Activated CD8-positive, alpha-beta memory T cell treated with anti-CD3 and anti-CD28 coated beads for 1 hour (primary cell): ENCODE data around the gene OGFOD1.

Experiments
- DNase-seq, 2 donors: peaks; one replicate each; pipeline ENCODE4 v3.0.0-alpha.2; 2020; ENCODE audit warnings: low read depth in 1 of 2; ENCODE audit errors: extremely low read depth in 1 of 2

Gene OGFOD1

GRCh38 chr16:56450986-56451752, at the start of gene OGFOD1, which contains the start of gene NUDT21:
Gene OGFOD1 (plus strand): TSS chr16:56451554. CDS start chr16:56451613, 59 bp downstream.
Gene NUDT21 (minus strand): TSS chr16:56451332. CDS start chr16:56451202, 130 bp downstream.
- peak; percentile 77 to 82 for DNase-seq

- no peak for DNase-seq
Observed at GRCh38 chr16:56405977-56406672, 45.2 kb upstream of the OGFOD1 start.

- no peak for DNase-seq
Observed at GRCh38 chr16:56408379-56409098, 42.8 kb upstream of the OGFOD1 start.

- no peak for DNase-seq
Observed at GRCh38 chr16:56409195-56409594, 42.2 kb upstream of the OGFOD1 start.

DNA sequence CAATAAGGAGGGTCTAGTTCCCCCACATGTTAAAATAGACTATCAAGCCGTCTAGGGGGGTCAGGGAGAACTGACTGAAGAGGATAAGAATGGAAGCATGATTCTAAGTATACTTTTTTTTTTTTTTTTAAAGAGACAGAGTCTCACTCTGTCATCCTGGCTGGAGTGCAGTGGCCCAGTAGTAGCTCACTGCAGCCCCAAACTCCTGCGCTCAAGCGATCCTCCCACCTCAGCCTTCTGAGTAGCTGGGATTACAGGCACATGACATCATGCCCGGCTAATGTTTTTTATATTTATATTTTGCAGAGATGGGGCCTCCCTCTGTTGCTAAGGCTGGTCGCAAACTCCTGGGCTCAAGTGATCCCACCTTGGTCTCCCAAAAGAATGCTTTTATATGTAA, 40.2 kb upstream of the OGFOD1 start:
- DNase-seq, result no peak

DNA sequence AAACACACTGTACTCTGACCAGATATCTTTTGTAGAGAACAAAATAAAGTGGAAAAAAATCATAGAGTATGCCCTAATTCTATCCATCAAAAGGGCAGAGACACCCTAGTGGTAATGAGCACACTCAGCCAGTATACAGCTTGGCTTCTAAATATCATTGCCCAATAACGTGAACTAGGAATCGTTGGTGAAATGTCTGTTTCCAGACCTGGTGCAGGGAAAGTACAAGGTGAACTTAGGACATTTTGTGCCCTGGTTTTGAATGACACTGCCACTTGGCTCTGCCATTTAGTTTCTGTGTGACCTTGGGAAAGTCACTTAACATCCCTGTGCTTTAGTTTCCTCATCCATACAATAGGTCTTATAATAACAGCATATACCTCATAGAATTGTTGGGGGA, 39.7 kb upstream of the OGFOD1 start:
- DNase-seq, result no peak

DNA sequence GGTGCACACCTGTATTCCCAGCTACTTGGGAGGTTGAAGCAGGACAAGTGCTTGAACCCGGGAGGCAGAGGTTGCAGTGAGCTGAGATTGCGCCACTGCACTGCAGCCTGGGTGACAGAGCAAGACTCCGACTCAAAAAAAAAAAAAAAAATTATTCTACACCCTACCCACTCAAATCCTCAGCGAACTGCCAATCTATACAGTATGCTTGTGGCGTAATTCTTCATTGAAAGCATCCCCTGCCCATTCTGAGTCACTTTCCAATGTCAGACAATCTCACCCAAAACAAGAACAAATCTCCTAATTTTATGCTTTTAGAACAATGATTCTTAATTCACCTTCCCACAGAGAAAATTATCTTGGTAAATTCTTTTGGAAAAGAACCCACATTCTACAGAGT, 38.0 kb upstream of the OGFOD1 start:
- no peak for DNase-seq

DNA sequence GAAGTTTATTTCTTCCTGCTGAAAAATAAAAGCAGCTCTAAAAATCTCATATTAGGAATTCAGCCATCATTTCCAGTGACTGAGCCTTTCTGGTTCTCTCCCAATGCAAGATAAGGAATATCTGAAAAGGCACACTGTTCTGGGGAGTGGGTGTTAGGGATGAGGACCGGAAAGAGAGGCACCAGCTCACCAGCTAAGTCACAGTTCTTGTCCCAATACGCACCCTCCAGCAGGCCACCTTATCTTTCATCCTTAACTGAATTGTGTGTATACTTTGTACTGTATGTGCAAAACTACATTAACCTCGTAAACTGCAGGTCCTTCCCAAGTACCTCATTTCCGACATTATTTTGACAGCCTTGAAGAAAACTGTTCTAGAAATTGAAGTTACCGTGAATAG, 37.0 kb upstream of the OGFOD1 start:
- DNase-seq, result no peak

GRCh38 chr16:56415875-56416274, 35.5 kb upstream of the OGFOD1 start:
- DNase-seq, result no peak

GRCh38 chr16:56417138-56417537, 34.2 kb upstream of the OGFOD1 start:
- no peak for DNase-seq

GRCh38 chr16:56419740-56420548, 31.4 kb upstream of the OGFOD1 start:
- no peak for DNase-seq

DNA sequence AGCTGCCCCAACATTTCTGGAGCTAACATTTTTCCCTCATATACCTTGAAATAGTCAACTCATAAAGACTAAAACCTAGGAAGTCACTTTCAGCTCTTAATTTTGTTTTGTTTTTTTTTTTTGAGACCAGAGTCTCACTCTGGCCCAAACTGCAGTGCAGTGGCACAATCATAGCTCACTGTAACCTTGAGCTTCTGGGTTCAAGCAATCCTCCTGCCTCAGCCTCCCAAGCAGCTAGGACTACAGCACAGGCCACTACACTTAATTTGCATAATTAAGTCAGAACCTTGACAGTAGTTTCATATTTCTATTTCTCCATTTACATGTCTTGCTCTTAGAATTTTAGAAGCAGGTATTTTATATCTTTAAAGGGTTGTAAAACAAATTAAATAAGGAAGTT, 30.7 kb upstream of the OGFOD1 start:
- DNase-seq, result no peak

DNA sequence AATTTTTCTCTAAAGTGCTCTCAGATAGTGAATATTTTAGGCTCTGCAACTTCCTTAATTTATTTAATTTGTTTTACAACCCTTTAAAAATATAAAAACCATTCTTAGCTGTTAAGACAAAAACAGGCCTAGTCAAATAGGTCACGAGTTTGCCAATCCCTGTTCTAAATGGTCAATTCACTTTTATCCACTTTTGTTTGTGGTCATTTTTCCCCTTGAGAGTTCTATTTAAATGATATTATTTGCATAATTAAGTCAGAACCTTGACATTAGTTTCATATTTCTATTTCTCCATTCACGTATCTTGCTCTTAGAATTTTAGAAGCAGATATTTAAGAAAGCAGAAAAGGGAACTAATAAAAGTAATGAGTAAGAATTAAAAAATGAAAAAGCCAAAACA, 30.0 kb upstream of the OGFOD1 start:
- DNase-seq, result no peak

GRCh38 chr16:56421976-56422669, 29.2 kb upstream of the OGFOD1 start:
- no peak for DNase-seq

- no peak for DNase-seq
Observed at GRCh38 chr16:56422896-56423441, 28.4 kb upstream of the OGFOD1 start.

GRCh38 chr16:56423584-56424403, 27.6 kb upstream of the OGFOD1 start:
- no peak for DNase-seq

GRCh38 chr16:56424404-56424764, 27.0 kb upstream of the OGFOD1 start:
- no peak for DNase-seq

- peak in 1 of 2 donors; percentile 8 for DNase-seq
Observed at GRCh38 chr16:56424791-56425438, 26.4 kb upstream of the OGFOD1 start.

GRCh38 chr16:56425439-56425832, 25.9 kb upstream of the OGFOD1 start, which contains the start of gene AMFR:
Gene AMFR (minus strand): TSS chr16:56425545. CDS start chr16:56425327, 218 bp downstream.
- DNase-seq, result peak in 1 of 2 donors; percentile 56
